Upper lobe of right lung (tissue), 1 donor: Measurements from ENCODE around the gene CCDC91. TPM values are rescaled to one million over a fixed set of nuclear protein-coding genes. Genes with fewer than 3 reads are reported as not detected.

Source experiments
- ATAC-seq: fragments of 200-7000 bp; cut with Tn5 transposase; one replicate; pipeline ENCODE4 v1.9.1; 2020; ENCODE audit warnings: mild to moderate bottlenecking, moderate library complexity
- DNase-seq: peaks from one replicate; pipeline ENCODE4 v3.0.0-alpha.2; 2020
- H3K27ac ChIP-seq: fragments of 200-600 bp; one replicate; pipeline ENCODE4 v1.8.0; 2022
- H3K27me3 ChIP-seq: fragments of 200-600 bp; one replicate; pipeline ENCODE4 v1.8.0; 2022; ENCODE audit warnings: mild to moderate bottlenecking
- H3K36me3 ChIP-seq: fragments of 200-600 bp; one replicate; pipeline ENCODE4 v1.8.0; 2022
- H3K4me1 ChIP-seq: fragments of 200-600 bp; one replicate; pipeline ENCODE4 v1.8.0; 2022
- H3K4me3 ChIP-seq: fragments of 200-600 bp; one replicate; pipeline ENCODE4 v1.8.0; 2022; ENCODE audit warnings: mild to moderate bottlenecking
- H3K9me3 ChIP-seq: fragments of 200-600 bp; one replicate; pipeline ENCODE4 v1.8.0; 2022
- intact Hi-C: fragments of 100-400 bp; cut with DNase I; formaldehyde crosslinking; loops from one replicate; pipeline ENCODE4 v1.11.0; 2022
- total RNA-seq: library from RNA; stranded (reverse); fragmentation: NEBNext Ultra II Directional; extraction: Animal tissue kit (Norgen Biotek cat#: 25700); gene quantifications from one replicate; pipeline ENCODE4 v1.2.1, GENCODE V29; 2021
- TF ChIP-seq, protein P1 (sequence below): fragments of 200-600 bp; IDR thresholded peaks from one replicate; pipeline ENCODE4 v1.8.0; 2022; ENCODE audit warnings: antibody characterized with exemption
- donor health status: DM: no; HTN: yes; CAD: no; lungs with severe emphysema.

CCDC91 gene
- total RNA-seq, 1 donor from 2014 or later = 33.4 TPM

- Histone ChIP-seq H3K9me3 (no peaks in the 10 kb centered on the region), H3K27ac (no peak overlapping the region), H3K4me1 (no peaks in the 10 kb centered on the region), H3K36me3 (no peaks in the 10 kb centered on the region), H3K4me3 (no peak overlapping the region), H3K27me3 (no peaks in the 10 kb centered on the region)
- ATAC-seq (peak; percentile 79), DNase-seq (no peak)
- intact Hi-C loops = no loop called here
- TF ChIP-seq, protein P1, sequence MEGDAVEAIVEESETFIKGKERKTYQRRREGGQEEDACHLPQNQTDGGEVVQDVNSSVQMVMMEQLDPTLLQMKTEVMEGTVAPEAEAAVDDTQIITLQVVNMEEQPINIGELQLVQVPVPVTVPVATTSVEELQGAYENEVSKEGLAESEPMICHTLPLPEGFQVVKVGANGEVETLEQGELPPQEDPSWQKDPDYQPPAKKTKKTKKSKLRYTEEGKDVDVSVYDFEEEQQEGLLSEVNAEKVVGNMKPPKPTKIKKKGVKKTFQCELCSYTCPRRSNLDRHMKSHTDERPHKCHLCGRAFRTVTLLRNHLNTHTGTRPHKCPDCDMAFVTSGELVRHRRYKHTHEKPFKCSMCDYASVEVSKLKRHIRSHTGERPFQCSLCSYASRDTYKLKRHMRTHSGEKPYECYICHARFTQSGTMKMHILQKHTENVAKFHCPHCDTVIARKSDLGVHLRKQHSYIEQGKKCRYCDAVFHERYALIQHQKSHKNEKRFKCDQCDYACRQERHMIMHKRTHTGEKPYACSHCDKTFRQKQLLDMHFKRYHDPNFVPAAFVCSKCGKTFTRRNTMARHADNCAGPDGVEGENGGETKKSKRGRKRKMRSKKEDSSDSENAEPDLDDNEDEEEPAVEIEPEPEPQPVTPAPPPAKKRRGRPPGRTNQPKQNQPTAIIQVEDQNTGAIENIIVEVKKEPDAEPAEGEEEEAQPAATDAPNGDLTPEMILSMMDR = no peak
These were observed 52.4 kb downstream of the CCDC91 start for GRCh38 chr12:28242496-28243309.

DNA sequence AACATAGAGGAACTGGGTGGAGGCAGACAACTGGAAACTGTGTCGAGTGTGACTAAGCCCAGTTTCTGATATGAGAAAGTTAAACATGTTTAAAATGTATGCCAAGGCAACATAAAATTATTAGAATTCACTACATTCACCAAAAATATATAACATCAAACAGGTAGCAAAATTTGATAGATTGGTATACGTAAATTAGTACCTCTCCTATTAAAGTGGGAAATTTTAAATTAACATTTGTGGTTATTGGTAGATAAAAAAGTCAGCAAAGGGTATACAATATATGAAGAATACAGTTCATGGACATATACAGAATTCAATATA, 53.0 kb downstream of the CCDC91 start:
- no peak overlapping the region for H3K4me3 ChIP-seq
- H3K4me1 ChIP-seq = no peaks in the 10 kb centered on the region
- H3K36me3 ChIP-seq = no peaks in the 10 kb centered on the region
- H3K27ac ChIP-seq = no peak overlapping the region
- H3K27me3 ChIP-seq = no peaks in the 10 kb centered on the region
- TF ChIP-seq, protein P1 = no peak
- intact Hi-C loops = no loop called here
- DNase-seq (no peak), ATAC-seq (no peak)
- H3K9me3 ChIP-seq = no peaks in the 10 kb centered on the region

DNA sequence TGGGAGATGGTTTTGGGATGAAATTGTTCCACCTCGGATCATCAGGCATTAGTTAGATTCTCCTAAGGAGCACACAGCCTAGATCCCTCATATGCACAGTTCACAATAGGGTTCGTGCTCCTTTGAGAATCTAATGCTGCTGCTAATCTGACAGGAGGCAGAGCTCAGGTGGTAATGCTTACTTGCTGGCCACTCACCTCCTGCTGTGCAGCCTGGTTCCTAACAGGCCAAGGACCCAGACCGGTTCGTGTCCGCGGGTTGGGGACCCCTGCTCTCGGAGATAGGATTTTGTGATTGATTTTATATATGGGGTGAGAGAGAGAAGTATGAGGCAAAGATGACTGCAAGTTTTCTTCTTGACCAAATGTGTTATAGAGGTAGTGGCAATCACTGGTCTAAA, 57.5 kb downstream of the CCDC91 start:
- peaks cover 10% of the 10 kb centered on the region for H3K4me1 ChIP-seq
- H3K36me3 ChIP-seq = no peaks in the 10 kb centered on the region
- ATAC-seq (no peak), DNase-seq (no peak)
- intact Hi-C loops = no loop called here
- no peak overlapping the region for H3K27ac ChIP-seq
- no peak overlapping the region for H3K4me3 ChIP-seq
- no peaks in the 10 kb centered on the region for H3K9me3 ChIP-seq
- H3K27me3 ChIP-seq = no peaks in the 10 kb centered on the region
- TF ChIP-seq, protein P1 = no peak

- Histone ChIP-seq H3K9me3 (no peaks in the 10 kb centered on the region), H3K4me3 (no peak overlapping the region), H3K36me3 (no peaks in the 10 kb centered on the region), H3K4me1 (peaks cover 10% of the 10 kb centered on the region), H3K27me3 (no peaks in the 10 kb centered on the region), H3K27ac (no peak overlapping the region)
- TF ChIP-seq, protein P1 = no peak
- no peak for DNase-seq
- no peak for ATAC-seq
- intact Hi-C loops = no loop called here
These were observed 58.4 kb downstream of the CCDC91 start for GRCh38 chr12:28248555-28249145.

GRCh38 chr12:28253161-28253641, 62.9 kb downstream of the CCDC91 start:
- peaks cover 10% of the 10 kb centered on the region for H3K4me1 ChIP-seq
- DNase-seq (no peak), ATAC-seq (no peak)
- intact Hi-C loops = no loop called here
- TF ChIP-seq, protein P1 = no peak
- no peaks in the 10 kb centered on the region for H3K36me3 ChIP-seq
- no peaks in the 10 kb centered on the region for H3K9me3 ChIP-seq
- H3K4me3 ChIP-seq = no peak overlapping the region
- no peaks in the 10 kb centered on the region for H3K27me3 ChIP-seq
- no peak overlapping the region for H3K27ac ChIP-seq
